Progenitor cell of endocrine pancreas (in vitro differentiated cells): ENCODE results near the gene ANKRD40. TPM values are rescaled to one million over a fixed set of nuclear protein-coding genes. Genes with fewer than 3 reads are reported as not detected.

Experiments
- DNase-seq: peaks from one replicate; pipeline ENCODE4 v3.0.0; 2021; ENCODE audit warnings: low spot score; ENCODE audit not compliant: unreplicated experiment
- H3K27ac Mint-ChIP-seq: 2 replicates; pipeline ENCODE4 v1.8.0; 2021; ENCODE audit warnings: mild to moderate bottlenecking, moderate library complexity, mixed read lengths
- H3K27me3 Mint-ChIP-seq: 2 replicates; pipeline ENCODE4 v1.8.0; 2021; ENCODE audit warnings: mixed read lengths
- H3K36me3 Mint-ChIP-seq: 2 replicates; pipeline ENCODE4 v1.8.0; 2022; ENCODE audit warnings: mixed read lengths; ENCODE audit not compliant: insufficient read depth
- H3K4me1 Mint-ChIP-seq: 2 replicates; pipeline ENCODE4 v1.8.0; 2021; ENCODE audit warnings: low read depth, mixed read lengths
- H3K4me3 Mint-ChIP-seq: 2 replicates; pipeline ENCODE4 v1.8.0; 2021; ENCODE audit warnings: low read depth, mild to moderate bottlenecking, moderate library complexity, mixed read lengths
- H3K9me3 Mint-ChIP-seq: 2 replicates; pipeline ENCODE4 v1.8.0; 2021; ENCODE audit warnings: low read depth, mixed read lengths
- total RNA-seq: library from RNA; stranded (reverse); gene quantifications from 2 replicates; pipeline ENCODE4 v1.2.1, GENCODE V29; 2021
- TF ChIP-seq, protein P1 (sequence below): fragments of 200-600 bp; sonication (generic); IDR thresholded peaks from one replicate; pipeline ENCODE4 v1.5.0; 2021; ENCODE audit warnings: antibody characterized with exemption, mild to moderate bottlenecking; ENCODE audit not compliant: unreplicated experiment

Gene ANKRD40
- total RNA-seq, 1 donor from 2014 or later = 39.0 TPM

DNA sequence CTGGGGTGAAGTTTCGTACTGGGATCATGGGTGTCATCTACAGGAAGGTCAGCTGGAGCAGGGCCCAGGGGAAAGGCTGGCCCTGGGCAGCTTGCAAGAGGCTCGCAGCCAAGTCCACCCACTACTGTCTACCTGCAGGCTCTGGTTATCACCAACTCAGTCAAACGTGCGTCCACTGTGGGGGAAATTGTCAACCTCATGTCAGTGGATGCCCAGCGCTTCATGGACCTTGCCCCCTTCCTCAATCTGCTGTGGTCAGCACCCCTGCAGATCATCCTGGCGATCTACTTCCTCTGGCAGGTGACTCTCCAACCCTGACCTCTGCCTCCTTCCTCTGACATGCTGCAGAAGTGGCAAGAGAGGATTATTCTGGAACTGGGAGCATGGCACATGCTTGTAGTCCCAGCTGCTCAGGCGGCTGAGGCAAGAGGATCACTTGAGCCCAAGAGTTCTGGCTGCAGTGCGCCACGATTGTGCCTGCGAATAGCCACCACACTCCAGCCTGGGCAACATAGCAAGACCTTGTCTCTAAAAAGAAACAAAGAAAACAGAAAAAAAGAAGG lies 43.8 kb downstream of the ANKRD40 start:
- Mint-ChIP-seq H3K27ac (no peak overlapping the region), H3K9me3 (no peaks in the 10 kb centered on the region), H3K27me3 (peaks cover 3% of the 10 kb centered on the region), H3K4me3 (no peak overlapping the region), H3K4me1 (peaks cover 25% of the 10 kb centered on the region), H3K36me3 (no peaks in the 10 kb centered on the region)
- DNase-seq = no peak
- TF ChIP-seq, protein P1, sequence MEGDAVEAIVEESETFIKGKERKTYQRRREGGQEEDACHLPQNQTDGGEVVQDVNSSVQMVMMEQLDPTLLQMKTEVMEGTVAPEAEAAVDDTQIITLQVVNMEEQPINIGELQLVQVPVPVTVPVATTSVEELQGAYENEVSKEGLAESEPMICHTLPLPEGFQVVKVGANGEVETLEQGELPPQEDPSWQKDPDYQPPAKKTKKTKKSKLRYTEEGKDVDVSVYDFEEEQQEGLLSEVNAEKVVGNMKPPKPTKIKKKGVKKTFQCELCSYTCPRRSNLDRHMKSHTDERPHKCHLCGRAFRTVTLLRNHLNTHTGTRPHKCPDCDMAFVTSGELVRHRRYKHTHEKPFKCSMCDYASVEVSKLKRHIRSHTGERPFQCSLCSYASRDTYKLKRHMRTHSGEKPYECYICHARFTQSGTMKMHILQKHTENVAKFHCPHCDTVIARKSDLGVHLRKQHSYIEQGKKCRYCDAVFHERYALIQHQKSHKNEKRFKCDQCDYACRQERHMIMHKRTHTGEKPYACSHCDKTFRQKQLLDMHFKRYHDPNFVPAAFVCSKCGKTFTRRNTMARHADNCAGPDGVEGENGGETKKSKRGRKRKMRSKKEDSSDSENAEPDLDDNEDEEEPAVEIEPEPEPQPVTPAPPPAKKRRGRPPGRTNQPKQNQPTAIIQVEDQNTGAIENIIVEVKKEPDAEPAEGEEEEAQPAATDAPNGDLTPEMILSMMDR = no peak

DNA sequence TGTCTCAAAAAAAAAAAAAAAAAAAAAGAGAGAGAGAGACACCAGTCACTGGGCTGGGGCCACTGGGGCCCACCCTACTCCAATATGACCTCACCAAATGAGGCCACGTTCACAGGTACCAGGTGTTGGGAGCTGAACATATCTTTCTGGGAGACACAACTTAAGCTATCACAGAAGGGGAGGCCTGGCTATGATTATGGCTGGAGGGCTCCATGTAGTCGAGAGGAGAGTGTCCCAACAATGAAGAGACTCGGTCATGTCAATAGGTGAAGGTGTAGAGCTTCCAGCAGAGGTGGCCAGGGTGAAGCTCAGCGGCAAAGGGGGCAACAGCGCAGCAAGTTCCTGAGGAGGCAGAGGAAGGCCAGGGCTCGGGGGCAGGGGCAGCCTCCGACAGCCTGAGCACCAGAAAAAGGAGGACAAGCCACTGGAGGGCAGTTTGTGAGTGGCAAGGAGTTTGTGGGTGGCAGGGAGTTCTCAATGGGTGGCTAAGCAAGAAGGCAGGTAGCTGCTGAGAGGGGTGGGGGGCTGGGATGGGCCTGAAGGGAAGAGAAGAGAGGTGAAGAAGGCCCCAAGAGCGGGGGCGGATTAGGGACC lies 45.0 kb downstream of the ANKRD40 start:
- DNase-seq = no peak
- Mint-ChIP-seq H3K36me3 (no peaks in the 10 kb centered on the region), H3K27me3 (peaks cover 3% of the 10 kb centered on the region), H3K9me3 (no peaks in the 10 kb centered on the region), H3K27ac (peak overlapping the region; percentile 73), H3K4me1 (peaks cover 21% of the 10 kb centered on the region), H3K4me3 (no peak overlapping the region)
- TF ChIP-seq, protein P1 = no peak

DNA sequence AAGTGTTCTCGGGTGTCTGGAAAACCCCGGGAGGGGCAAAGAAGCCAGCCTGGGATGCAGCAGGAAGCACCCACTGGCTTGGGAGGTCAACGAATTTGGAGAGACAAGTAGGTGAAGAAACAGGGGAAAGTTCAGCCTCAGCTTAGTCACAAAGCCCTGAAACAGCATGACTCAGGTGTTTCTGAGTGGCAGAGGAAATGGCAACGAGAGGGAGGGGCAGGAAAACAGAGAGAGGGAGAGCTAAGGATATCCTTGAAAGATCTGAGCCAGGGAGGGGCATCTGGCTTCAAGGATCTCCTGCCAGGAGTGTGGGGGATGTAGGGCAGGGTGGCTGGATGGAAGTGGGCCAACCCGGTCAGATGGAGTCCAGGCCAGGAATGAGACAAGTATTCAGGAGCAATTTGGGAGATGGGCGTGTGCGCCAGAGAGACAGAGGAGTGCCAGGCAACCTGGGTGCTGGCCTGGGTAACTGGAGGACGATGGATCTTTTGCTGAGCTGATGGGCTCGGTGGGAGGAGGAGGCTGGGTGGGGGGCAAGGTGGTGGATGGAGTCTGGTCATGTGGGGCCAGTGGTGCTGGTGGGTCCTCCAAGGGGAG lies 45.8 kb downstream of the ANKRD40 start:
- Mint-ChIP-seq H3K27me3 (peaks cover 3% of the 10 kb centered on the region), H3K4me3 (no peak overlapping the region)
- DNase-seq = no peak

DNA sequence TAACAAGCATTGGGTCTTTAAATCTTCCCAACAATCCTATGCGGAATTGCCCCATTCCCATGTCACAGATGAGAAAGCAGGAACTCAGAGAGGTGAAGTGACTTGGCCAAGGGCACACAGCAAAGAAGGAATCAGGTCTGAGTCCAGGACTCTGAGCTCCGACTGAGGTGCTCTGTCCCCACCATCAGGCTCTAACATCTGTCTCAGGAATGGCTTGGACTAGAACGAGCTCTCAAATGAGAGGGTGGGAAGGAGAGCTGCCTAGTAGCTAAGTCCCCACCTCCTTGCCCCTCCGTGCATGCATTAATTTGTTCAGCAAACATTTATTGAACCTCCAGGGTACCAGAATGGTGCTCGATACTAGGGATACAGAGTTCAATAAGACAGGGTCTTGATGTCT lies 46.4 kb downstream of the ANKRD40 start:
- Mint-ChIP-seq H3K4me1 (peaks cover 18% of the 10 kb centered on the region), H3K27ac (peak overlapping the region; percentile 88), H3K27me3 (peaks cover 3% of the 10 kb centered on the region), H3K4me3 (no peak overlapping the region), H3K36me3 (no peaks in the 10 kb centered on the region), H3K9me3 (no peaks in the 10 kb centered on the region)
- DNase-seq = no peak
- TF ChIP-seq, protein P1 = no peak

More for the DNA sequence above, 45.8 kb downstream of the ANKRD40 start:
- no peaks in the 10 kb centered on the region for H3K36me3 Mint-ChIP-seq
- peaks cover 18% of the 10 kb centered on the region for H3K4me1 Mint-ChIP-seq
- H3K9me3 Mint-ChIP-seq = no peaks in the 10 kb centered on the region
- peak overlapping the region; percentile 88 for H3K27ac Mint-ChIP-seq
- TF ChIP-seq, protein P1 = no peak

DNA sequence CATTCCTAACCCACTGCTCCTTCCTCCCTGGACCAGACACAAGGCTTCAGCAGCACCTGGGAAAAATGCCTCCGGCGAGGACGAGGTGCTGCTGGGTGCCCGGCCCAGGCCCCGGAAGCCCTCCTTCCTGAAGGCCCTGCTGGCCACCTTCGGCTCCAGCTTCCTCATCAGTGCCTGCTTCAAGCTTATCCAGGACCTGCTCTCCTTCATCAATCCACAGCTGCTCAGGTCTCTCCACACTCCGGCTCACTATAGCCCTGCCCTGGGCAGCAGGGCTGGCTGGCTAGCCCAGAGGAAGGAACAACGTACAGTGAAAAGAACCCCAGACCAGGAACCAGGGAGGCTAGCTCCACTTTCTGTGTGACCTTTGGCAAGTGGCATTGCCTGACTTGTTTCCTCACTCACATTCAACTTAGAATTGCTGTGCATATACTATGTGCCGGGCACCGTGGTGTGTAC lies 46.8 kb downstream of the ANKRD40 start:
- Mint-ChIP-seq H3K27ac (peak overlapping the region; percentile 88), H3K27me3 (peaks cover 3% of the 10 kb centered on the region), H3K9me3 (no peaks in the 10 kb centered on the region), H3K36me3 (no peaks in the 10 kb centered on the region), H3K4me1 (peaks cover 18% of the 10 kb centered on the region), H3K4me3 (no peak overlapping the region)
- TF ChIP-seq, protein P1 = no peak
- no peak for DNase-seq
